ENCODE data around the gene FBXW11. TPM values are rescaled to one million over a fixed set of nuclear protein-coding genes. Genes with fewer than 3 reads are reported as not detected.

The FBXW11 gene
- total and polyA plus RNA-seq, 2 of the 13 experiments (the other 11 are each of a cell fraction or from before 2014, with no cell fraction given), result 31.7 to 53.6 TPM

- H4K20me1 ChIP-seq (ENCODE audit: insufficient read depth, low read length), result peaks cover 9% of the 10 kb centered on the region; the same call in 1 of the 2 replicates
- no peak overlapping the region for H3K4me2 ChIP-seq (ENCODE audit: low read depth, low read length)
- no peaks in the 10 kb centered on the region for H3K9me3 ChIP-seq (ENCODE audit: low read length)
- no peak overlapping the region for H3K4me3 ChIP-seq (replicated peaks in 1 of 3; ENCODE audit: insufficient read depth in 1 of 3, low read depth in 2 of 3, low read length in 3 of 3)
- peaks cover 3 to 4% of the 10 kb centered on the region in 2 experiments; a peak in 2 of 5 replicates for H3K36me3 ChIP-seq (replicated peaks in 1 of 2; ENCODE audit: control insufficient read depth in 1 of 2, insufficient read depth in 2 of 2, low read length in 2 of 2)
- H3K79me2 ChIP-seq (ENCODE audit: insufficient read depth, low read length), result peaks cover 38% of the 10 kb centered on the region
- H2AFZ ChIP-seq (ENCODE audit: low read length), result no peak overlapping the region
- ChIA-PET CTCF (ENCODE audit: low intra/inter-chr PET ratio, low total read pairs) (no interaction called here), POLR2A (no interaction called here)
- H3K9ac ChIP-seq (ENCODE audit: insufficient read depth, low read depth, low read length), result no peak overlapping the region
- 96% methylated on average over 5 of the region's 5 CpGs for WGBS (ENCODE audit: low lambda C conversion rate)
- intact Hi-C loops (cut with micrococcal nuclease; ENCODE audit: unreplicated experiment), result no loop called here
- H3K27ac ChIP-seq (ENCODE audit: extremely low read length, insufficient read depth, low read length), result no peak overlapping the region
- TF ChIP-seq ZNF737 (CRISPR knock-in tag; IDR thresholded peaks at IDR 0.05; ENCODE audit: borderline replicate concordance) (no peak), ZUFSP (CRISPR knock-in tag; IDR thresholded peaks at IDR 0.05; ENCODE audit: borderline replicate concordance) (no peak), KAT2B (IDR thresholded peaks at IDR 0.05; ENCODE audit: borderline replicate concordance, low read depth, low read length) (no peak), ZNF781 (CRISPR knock-in tag; IDR thresholded peaks at IDR 0.05; ENCODE audit: borderline replicate concordance, not compliant biosample characterization) (no peak), ZNF839 (CRISPR knock-in tag; IDR thresholded peaks at IDR 0.05; ENCODE audit: borderline replicate concordance) (no peak)
- ATAC-seq (no peak), FAIRE-seq (no peak), DNase-seq (ENCODE audit: low spot score) (no peak)
- no peaks in the 10 kb centered on the region for H3K27me3 ChIP-seq (ENCODE audit: control insufficient read depth in 1 of 2, insufficient read depth in 2 of 2, low read length in 2 of 2)
- in situ Hi-C loops (cut with HindIII; ENCODE audit: extremely low pct_ligation_motif_present, low pct_unique_long_range_greater_than_20kb), result loop anchor here (5.0 kb wide), 1 partner anchor 127 kb away; no protein-coding TSS in a partner anchor
- no peaks in the 10 kb centered on the region for H3K4me1 ChIP-seq (ENCODE audit: insufficient read depth, low read length)
- no TSS peak for BruUV-seq (replicated peaks)
Measured at GRCh38 chr5:171914726-171915338, 91.6 kb downstream of the FBXW11 start.

GRCh38 chr5:171913987-171914273 is 92.5 kb downstream of the FBXW11 start:
- Histone ChIP-seq H3K36me3 (replicated peaks in 1 of 2; ENCODE audit: control insufficient read depth in 1 of 2, insufficient read depth in 2 of 2, low read length in 2 of 2) (peaks cover 3 to 10% of the 10 kb centered on the region in 2 experiments; a peak in 4 of 5 replicates), H3K9ac (ENCODE audit: insufficient read depth, low read depth, low read length) (no peak overlapping the region), H3K79me2 (ENCODE audit: insufficient read depth, low read length) (peaks cover 30% of the 10 kb centered on the region), H3K27me3 (ENCODE audit: control insufficient read depth in 1 of 2, insufficient read depth in 2 of 2, low read length in 2 of 2) (no peaks in the 10 kb centered on the region), H3K4me2 (ENCODE audit: low read depth, low read length) (no peak overlapping the region), H3K4me1 (ENCODE audit: insufficient read depth, low read length) (no peaks in the 10 kb centered on the region), H2AFZ (ENCODE audit: low read length) (no peak overlapping the region), H3K9me3 (ENCODE audit: low read length) (no peaks in the 10 kb centered on the region), H4K20me1 (ENCODE audit: insufficient read depth, low read length) (peaks cover 9% of the 10 kb centered on the region; the same call in 1 of the 2 replicates), H3K27ac (ENCODE audit: extremely low read length, insufficient read depth, low read length) (no peak overlapping the region), H3K4me3 (replicated peaks in 1 of 3; ENCODE audit: insufficient read depth in 1 of 3, low read depth in 2 of 3, low read length in 3 of 3) (no peak overlapping the region)
- BruUV-seq (replicated peaks), result no TSS peak
- intact Hi-C loops (cut with micrococcal nuclease; ENCODE audit: unreplicated experiment), result loop anchor here (2.0 kb wide), 1 partner anchor 93 kb away; the partner anchor contains the start of gene FBXW11
- DNase-seq (ENCODE audit: low spot score) (no peak), ATAC-seq (no peak), FAIRE-seq (no peak)
- no peak for TF ChIP-seq ZNF773 (CRISPR knock-in tag; IDR thresholded peaks at IDR 0.05; ENCODE audit: borderline replicate concordance)
- in situ Hi-C loops (cut with HindIII; ENCODE audit: extremely low pct_ligation_motif_present, low pct_unique_long_range_greater_than_20kb), result loop anchor here (5.0 kb wide), 1 partner anchor 128 kb away; no protein-coding TSS in a partner anchor
- CTCF ChIA-PET (ENCODE audit: low intra/inter-chr PET ratio, low total read pairs), result no interaction called here
- POLR2A ChIA-PET, result no interaction called here

Measured in HepG2 (cell line).